NAMALWA (cell line): ENCODE measurements around the gene SH3GL3.

Experiments
- DNase-seq: peaks from one replicate; pipeline ENCODE4 v3.0.0-alpha.2; 2015; ENCODE audit warnings: low spot score

Gene SH3GL3

DNA sequence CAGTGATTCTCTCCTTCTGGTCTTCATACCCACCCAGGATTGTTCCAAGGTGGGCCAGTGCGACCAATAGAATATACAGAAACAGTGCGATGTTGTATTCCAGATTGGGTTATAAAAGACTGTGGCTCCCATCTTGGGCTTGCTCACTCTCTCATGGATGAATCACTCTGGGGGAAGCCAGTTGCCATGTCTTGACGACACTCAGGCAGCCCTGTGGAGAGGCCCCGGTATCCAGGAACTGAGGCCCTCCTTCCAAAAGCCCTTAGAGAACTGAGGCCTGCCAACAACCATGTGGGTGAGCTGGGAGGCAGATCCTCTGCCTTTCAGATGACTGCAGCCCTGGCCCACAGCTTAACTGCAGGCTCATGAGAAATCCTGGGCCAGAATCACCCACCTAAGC lies 57.2 kb downstream of the SH3GL3 start:
- DNase-seq = no peak

DNA sequence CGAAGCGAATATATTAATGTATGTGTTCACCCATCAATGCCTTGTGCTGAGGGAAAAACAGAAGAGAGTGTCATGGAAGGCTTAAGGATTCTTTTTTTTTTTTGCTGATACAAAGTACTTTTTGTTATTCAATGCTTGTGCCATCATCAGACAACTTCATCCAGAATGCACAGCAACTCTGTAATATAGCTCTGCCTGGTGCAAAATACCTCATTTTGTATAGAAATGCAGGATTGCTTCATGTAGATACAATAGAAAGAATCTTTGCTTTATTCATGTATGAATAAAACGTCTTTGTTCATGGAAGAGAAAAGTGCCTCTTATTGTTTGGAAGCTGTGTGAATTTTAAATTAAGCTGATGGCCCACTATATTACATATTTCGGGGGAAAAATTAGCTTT lies 62.9 kb downstream of the SH3GL3 start:
- no peak for DNase-seq

DNA sequence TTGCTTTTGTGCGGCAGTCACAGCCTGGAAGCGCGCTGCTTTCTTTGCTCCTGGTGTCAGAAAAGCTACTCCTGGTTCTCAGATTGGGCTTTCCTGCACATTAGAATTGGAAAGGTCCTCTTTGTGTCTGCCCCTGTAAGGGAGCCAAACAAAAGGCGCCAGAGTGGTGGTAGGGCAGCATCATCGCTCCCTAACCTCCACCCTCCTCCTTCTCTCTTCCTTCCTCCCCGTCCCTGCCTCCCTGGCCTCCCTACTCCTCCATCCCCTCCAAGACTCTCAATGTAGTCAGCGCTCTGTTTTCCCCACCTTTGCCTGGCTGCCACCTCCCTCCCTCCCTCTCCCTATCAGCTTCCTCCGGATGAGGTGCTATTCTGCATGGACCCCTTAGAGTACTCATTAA lies 65.3 kb downstream of the SH3GL3 start:
- no peak for DNase-seq

DNA sequence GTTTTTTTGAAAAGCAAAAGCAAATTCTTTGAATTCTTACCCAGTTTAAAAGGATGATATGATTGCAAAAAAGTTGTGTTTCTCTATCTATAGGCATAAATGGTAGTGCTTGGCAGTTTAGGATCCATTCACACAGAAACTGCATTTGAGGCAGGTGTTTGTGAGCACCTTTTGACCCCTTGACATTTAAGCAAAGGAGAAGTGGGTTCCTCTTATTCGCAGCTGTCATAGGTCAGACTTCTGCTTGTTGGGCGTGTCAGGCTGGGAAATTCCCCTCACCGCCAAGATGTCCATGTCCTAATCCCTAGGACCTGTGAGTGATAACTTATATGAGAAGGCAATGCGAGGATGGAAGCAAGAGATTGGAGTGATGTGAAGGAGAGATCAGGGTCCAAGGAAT lies 67.4 kb downstream of the SH3GL3 start:
- no peak for DNase-seq

DNA sequence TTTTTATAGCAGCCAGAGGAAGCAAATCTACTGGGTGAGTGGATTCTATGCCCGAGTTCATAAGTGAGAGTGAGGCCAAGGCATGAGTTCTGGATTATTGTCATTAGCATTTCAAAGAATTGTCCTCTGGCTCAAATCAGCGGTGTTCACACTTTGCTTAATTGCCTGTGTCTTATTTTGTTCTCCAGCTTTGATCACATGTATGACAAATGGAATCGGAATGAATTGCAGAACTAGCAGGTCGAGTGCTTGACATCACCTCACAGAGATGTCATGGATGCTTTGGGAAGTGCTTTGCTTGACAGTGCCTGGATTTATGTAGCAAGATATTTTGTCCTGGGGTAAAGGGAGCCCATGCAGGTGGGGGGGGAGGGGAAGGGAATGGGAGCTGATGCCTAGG lies 68.0 kb downstream of the SH3GL3 start:
- DNase-seq = no peak

DNA sequence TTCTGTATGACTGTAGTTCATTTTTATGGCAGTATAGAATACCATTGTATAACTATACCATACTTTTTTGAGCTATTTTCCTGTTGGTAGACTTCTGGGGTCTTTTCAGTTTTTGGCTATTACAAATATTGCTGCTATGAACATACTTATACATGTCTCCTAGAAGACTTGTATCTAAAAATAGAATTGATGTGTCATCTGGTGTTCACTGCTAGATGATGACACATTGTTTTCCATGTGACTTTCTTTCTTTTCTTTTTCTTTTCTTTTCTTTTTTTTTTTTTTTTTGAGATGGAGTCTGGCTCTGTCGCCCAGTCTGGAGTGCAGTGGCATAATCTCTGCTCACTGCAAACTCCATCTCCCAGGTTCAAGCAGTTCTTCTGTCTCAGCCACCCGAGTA lies 69.8 kb downstream of the SH3GL3 start:
- no peak for DNase-seq

DNA sequence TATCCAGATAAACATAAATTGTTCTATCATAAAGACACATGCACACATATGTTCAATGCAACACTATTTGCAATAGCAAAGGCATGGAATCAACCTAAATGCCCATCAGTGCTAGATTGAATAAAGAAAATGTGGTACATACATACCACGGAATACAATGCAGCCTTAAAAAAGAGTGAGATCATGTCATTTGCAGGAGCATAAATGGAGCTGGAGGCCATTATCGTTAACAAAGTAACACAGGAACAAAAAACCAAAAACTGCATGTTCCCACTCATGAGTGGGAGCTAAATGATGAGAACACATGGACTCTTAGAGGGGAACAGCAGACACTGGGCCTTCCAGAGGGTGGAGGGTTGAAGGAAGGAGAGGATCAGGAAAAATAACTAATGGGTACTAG lies 79.2 kb downstream of the SH3GL3 start:
- DNase-seq = no peak

DNA sequence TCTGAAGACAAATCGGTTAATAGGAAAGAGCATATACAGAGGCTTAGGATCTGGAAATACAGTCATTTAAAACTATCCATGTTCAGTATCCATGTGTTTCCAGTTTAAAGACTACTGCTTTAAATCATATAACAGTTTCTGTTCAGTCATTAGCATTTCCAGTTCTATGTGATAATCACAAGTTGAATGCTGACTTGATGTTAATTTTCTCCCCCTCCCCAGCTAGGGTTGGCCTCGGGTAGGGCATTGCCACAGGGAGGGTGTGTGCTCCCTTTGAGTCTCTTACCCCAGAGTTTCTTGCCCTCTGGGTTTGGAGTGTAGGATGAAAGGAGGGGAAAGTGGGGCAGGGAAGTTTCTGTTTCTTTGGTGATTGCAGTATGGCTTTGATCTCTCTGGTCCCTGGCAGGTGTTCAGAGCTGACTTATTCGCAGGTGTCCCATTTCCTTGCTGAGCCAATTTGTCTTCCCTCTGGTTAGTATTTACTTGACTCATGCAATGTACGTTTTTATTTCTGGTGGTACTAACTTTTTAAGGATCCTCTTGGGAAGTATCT lies 86.3 kb downstream of the SH3GL3 start:
- no peak for DNase-seq

DNA sequence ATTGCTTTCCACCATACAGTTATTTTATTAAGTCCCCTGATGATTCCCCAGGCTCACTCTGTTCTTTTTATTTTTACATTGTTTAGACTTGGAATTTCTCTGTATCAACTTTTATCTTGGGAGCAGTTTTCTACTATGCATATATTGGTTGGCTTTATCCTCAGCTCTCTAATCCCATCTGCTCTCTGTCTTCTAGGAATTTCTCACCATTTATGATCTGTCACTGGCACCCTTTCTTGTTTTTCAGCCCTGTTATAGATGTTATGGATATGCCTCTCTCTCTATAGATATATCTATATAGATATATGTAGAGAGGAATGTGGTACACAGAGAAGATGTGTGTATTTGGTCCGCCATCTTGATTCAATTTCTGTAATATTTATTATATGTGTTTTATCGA lies 90.5 kb downstream of the SH3GL3 start:
- DNase-seq = no peak

DNA sequence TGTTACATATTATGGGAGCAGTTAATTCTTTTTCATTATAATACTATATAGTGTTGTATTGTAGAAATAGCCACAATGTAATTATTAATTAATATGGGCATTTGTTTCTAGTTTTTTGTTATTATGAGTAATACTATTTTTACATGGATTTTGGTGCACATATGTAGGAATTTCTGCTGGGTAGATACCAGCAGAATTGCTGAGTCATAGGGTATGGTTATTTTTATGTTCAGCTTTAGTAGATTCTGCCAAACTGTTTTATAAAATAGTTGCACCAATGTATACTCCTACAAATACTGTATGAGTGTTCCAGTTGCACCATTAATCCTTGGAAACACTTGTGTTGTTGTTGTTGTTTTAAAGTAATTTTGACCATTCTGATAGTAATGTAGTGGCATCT lies 91.5 kb downstream of the SH3GL3 start:
- DNase-seq = no peak

DNA sequence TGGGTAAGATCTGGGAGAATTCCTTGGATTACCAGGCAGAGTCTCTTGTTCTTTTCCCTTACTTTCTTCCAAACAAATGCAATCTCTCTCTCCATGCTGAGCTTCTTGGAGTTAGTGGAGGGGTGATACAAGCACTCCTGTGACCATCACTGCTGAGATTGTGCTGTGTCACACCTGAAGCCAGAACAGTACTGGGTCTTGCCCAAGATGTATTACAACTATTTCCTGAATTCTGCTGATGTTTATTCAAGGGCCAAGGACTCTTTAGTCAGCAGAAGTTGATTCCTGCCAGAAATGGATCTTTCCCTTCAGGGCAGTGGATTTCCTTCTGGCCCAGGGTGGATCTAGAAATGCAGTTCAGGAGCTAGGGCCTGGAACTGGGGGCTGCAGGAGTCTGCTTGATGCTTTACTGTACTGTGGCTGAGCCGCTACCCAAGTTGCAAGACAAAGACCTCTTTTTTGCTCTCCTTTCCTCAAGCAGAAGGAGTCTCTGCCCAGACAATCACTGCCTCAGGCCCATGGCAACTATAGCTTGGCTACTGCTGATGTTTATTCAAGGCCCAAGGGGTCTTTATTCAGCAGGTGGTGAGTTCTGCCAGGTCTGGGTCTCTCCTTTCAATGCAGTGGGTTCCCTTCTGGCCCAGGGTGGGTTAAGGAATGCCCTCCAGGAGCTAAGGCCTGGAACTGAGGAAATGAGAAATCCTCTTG lies 98.8 kb downstream of the SH3GL3 start:
- DNase-seq = no peak

DNA sequence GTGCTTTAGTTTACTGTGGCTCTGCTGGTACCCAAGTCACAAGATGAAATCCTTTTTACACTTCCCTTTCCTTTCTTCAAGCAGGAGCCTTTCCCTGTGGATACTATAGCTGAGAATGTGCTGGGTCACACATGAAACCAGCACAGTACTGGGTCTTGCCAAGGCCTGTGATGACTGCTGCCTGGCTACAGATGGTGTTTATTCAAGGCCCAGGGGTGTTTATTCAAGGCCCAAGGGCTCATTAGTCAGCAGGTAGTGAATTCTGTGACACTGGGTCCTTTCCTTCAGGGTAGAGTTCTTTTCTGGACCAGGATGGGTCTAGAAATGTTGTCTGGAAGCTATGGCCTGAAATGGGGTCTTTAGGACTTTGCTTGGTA lies 99.4 kb downstream of the SH3GL3 start:
- no peak for DNase-seq

DNA sequence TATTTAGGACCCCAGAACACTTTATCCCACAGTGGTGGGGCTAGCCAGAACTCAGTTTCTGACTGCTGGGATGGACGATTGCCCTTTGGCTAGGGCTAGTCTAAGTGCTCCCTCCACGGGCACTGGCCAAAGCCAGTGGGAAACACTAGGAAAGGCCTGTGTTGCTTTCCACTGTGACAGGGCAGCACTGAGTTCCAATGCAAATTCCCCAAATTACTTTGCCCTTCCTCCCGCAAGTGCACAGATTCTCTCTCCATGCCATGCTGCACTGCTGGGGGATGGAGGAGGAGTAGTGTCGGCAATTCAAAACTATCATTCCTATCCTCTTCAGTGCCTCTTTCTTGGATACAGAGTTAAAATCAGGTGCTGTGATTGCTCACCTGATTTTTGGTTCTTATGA lies 100.0 kb downstream of the SH3GL3 start:
- no peak for DNase-seq

DNA sequence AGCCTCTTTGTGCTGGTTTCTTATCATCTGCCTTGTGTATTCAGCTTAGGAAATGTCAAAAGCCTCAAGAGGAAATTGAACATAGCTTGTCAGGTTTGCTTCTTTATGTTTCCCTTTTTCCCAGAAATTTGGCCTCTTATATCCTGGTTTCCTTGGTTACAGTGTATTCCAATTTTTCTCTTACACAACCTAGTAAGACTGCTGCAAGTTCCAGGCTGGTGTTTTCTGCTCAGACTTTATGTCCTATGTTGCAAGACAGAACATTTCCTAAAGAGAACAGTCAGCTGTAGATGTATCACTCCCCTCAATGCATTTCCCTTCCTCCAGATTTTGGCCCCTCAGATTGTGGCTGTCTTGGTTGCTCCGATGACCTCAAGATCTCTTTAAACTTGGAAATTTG lies 102.5 kb downstream of the SH3GL3 start:
- no peak for DNase-seq

DNA sequence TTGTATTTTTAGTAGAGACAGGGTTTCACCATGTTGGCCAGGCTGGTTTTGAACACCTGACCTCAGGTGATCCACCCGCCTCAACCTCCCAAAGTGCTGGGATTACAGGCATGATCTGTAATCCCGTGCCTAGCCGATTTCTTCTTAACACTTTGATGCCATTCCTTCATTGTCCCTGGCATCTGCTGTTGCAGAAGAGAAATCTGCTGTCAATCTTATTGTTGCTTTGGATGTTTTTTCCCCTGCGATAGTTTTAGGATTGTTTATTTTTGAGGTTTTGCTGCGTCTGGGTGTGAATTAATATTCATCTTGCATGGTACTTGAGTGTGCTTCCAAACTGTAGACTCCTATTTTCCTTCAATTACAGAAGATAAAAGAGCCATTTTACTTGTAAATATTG lies 107.4 kb downstream of the SH3GL3 start:
- DNase-seq = no peak

DNA sequence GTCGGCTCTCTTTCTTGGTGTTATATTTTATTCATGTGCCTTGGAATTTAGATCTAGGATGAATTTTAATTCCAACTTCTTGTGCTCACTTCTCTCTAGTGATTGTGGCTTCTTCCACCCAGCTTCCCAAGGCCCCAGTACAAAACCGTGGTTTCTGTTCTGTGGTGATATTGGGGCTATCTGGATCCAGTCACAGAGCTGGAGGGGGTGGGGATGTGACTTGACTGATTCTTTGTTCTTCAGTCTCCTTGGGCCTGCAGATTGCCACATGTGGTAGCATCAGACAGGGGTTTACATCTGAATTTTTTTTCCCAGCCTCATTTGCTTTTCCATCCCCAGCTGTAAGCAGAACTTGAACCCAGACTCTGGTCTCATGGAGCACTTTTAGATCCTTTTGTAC lies 108.2 kb downstream of the SH3GL3 start:
- DNase-seq = no peak

DNA sequence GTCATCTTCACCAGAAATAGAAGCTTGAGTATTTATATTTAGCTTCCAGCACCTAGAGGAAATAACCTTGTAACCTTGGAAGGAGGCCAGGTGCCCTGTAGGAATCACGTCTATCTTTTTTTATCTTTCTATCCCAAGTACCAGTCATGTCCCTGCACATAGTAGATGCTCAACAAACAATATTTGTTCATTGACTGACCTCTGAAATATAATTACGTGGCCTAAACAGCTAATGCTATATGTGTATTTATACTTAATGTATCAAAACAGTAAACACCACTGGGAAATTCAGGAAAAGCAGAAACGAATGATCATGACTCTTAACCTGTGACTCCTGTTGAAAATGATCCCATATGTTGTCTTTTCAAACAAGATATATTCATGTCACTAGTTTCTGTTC lies 108.9 kb downstream of the SH3GL3 start:
- DNase-seq = no peak

DNA sequence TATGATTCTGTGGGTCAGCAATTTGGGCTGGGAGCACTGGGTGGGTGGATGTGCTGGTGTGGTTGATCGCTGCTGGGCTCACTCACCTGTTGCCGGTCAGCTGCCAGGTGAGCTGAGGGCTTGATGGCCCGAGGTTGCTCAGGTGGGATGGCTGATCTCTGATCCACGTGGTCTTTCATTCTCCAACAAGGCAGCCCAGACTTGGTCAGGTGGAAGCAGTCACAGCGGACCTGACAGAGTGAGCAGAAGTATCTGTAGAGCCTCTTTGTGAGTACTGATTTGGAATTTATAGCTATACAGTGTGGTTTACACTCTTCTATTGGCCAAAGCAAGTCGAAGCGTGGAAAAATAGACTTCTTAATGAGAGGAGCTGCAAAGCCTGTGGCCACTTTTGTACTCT lies 109.6 kb downstream of the SH3GL3 start:
- DNase-seq = no peak

DNA sequence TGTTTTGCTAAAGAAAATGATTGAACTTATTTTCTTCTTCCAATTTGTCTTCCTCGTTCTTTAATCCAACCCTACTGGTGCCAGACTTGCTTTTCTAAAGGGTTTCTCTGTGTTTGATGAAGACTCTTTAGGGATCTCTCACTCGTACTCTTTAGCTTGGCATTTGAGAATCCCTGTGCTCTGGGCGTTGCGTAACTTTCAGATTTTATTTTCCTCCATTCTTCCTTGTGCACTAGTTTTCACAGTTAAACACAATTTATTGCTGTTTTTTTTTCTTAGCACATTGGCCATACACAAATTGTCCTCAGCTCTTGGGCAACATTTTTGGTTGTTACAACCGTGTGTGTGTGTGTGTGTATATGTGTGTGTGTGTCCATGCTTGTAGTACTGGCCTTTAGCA lies 111.0 kb downstream of the SH3GL3 start:
- no peak for DNase-seq

DNA sequence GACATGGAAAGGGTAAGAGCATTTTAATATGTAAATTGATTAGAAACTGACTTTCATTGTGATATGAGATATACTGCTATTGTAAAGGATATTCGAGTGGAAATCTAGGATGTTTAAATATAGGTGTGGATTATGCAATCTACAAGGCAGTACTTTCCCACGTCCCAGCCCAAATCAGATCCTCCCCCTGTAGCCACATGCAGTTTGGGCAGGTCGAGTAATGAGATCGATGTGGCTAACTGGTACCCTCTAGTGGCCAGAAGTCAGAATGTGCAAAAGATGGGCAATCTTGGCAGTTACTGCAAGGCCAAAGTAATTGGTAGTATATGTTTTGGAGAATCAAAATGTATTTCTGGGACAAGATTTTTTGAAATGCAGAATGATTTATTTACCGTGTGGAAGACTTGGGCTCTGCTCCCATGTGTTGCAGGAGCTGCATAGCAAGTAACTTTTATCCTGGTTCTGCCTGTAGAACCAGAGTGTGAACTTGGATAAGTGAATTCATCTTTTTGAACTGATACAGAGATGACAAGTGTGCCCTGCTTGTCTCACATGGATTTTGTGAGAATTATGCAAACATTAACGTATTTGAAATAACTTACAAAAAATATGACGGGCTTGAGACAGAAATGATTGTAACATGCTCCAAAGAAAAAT lies 112.3 kb downstream of the SH3GL3 start:
- peak; percentile 80 for DNase-seq

DNA sequence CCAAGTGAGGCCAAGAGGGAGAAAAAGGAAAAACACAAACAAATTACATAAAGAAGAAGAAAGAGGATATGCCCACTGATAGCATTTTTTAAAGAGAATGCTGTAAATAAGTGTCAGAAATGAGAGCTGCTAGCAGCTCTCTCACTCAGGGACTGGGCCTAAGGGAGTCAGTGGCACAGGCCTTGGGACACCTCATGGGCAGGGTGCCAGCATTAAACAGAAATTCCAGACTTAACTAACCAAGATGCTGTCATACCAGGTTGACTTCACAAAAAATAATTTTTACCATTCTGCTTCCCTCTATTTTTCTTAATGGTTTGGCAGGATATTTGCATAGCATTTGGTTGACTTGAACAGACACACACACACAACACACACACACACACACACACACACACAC lies 114.5 kb downstream of the SH3GL3 start:
- no peak for DNase-seq

DNA sequence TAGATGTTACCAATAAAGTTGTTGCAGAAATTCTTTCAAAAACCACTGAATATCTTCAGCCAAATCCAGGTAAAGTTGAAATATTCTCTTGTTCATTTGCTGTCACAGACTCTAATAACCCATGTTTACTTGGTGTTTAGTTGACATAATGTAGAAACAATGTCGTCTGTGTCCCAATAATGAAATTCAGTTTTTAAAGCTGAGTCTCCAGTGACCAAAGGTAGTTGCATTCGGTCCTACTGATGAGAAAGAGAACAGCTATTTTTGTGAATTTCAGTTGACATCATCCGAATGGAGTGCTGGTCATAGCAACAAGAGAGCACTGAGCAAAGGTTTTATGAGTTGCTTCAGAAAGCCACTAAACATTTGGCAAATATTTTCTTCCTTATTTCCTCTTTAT lies 118.0 kb downstream of the SH3GL3 start:
- DNase-seq = no peak

DNA sequence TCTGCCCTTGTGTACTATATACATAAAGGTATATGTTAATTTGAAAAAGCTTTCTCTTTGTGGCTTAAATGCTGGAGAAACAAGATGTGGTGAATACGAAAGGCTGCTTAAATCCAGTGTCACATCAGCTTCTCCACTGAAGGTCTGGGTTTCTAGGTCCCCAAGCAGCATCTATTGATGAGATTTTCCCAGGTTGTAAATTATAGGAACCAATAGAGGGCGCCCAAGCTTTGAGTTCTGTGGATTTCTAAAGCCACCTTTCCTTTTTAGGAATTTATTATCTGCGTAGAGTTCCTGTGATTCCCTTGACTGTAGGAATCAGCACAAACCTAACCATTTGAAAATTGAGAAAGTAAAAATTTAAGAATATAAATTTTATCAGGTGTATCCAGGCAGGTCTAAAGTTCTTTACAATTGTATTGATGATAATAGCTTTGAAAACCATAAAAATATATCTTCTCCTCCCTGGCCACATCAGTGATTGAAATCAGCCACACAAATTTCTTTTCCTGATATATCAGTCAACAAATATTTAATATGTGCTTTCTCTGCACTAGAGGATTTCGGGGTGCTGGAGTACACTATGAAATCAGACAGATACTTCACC lies 118.5 kb downstream of the SH3GL3 start:
- DNase-seq = peak; percentile 50

DNA sequence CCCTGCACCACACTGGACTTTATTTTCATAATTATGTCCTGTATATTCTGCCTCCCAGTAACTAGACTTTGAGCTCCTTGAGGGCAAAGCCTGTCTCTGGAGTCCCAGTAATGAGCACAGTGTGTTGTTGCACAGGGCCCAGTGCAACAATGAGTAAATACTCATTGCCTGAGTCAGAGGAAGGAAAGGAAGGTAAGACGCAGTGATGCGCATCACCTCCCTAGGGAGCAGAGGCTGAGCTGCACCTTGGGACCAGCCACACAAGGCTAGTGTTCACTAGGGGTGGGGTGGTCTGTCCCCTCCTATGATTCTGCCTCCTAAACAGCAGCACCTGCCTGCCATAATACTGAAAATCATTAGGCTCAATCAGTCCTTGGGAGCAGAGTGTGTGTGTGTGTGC lies 120.2 kb downstream of the SH3GL3 start:
- DNase-seq = no peak
